Mesothelial cell of epicardium (in vitro differentiated cells): ENCODE measurements around the gene NFKBIZ. TPM values are rescaled to one million over a fixed set of nuclear protein-coding genes. Genes with fewer than 3 reads are reported as not detected.

Source experiments
- DNase-seq, 2 experiments: peaks; one replicate each; pipeline ENCODE4 v3.0.0; 2021; ENCODE audit warnings: low spot score in 2 of 2; ENCODE audit not compliant: unreplicated experiment in 2 of 2
- H3K27ac Mint-ChIP-seq: 2 replicates; pipeline ENCODE4 v1.8.0; 2021; ENCODE audit warnings: mixed read lengths
- H3K27me3 Mint-ChIP-seq: 2 replicates; pipeline ENCODE4 v1.8.0; 2021; ENCODE audit warnings: low read depth, mixed read lengths
- H3K36me3 Mint-ChIP-seq: 2 replicates; pipeline ENCODE4 v1.8.0; 2021; ENCODE audit warnings: mixed read lengths
- H3K4me1 Mint-ChIP-seq: 2 replicates; pipeline ENCODE4 v1.8.0; 2021; ENCODE audit warnings: mixed read lengths
- H3K4me3 Mint-ChIP-seq: 2 replicates; pipeline ENCODE4 v1.8.0; 2021; ENCODE audit warnings: mild to moderate bottlenecking, moderate library complexity, mixed read lengths
- H3K9me3 Mint-ChIP-seq: 2 replicates; pipeline ENCODE4 v1.8.0; 2021; ENCODE audit warnings: mixed read lengths
- CTCF ChIP-seq: fragments of 200-600 bp; sonication (generic); IDR thresholded peaks from one replicate; pipeline ENCODE4 v1.5.0; 2021; ENCODE audit warnings: antibody characterized with exemption; ENCODE audit not compliant: unreplicated experiment
- total RNA-seq: library from RNA; stranded (reverse); gene quantifications from 3 replicates; pipeline ENCODE4 v1.2.1, GENCODE V29; 2021

The NFKBIZ gene
- total RNA-seq, 1 donor from 2014 or later = 142 TPM

- no peak for TF ChIP-seq CTCF
- H3K36me3 Mint-ChIP-seq = peaks cover 3% of the 10 kb centered on the region
- H3K4me1 Mint-ChIP-seq = peaks cover 41% of the 10 kb centered on the region
- peak; percentile 29 to 54 for DNase-seq
- H3K9me3 Mint-ChIP-seq = peaks cover 3% of the 10 kb centered on the region
- no peaks in the 10 kb centered on the region for H3K27me3 Mint-ChIP-seq
- peak overlapping the region; percentile 75 for H3K4me3 Mint-ChIP-seq
- peak overlapping the region; percentile 92 for H3K27ac Mint-ChIP-seq
Measured at GRCh38 chr3:101827211-101828174, 21.8 kb upstream of the NFKBIZ start.

GRCh38 chr3:101828276-101828675 is 21.0 kb upstream of the NFKBIZ start:
- Mint-ChIP-seq H3K27ac (peak overlapping the region; percentile 92), H3K4me1 (peaks cover 40% of the 10 kb centered on the region), H3K36me3 (peaks cover 7% of the 10 kb centered on the region), H3K4me3 (peak overlapping the region; percentile 75), H3K27me3 (no peaks in the 10 kb centered on the region), H3K9me3 (peaks cover 4% of the 10 kb centered on the region)
- DNase-seq = no peak
- no peak for TF ChIP-seq CTCF

GRCh38 chr3:101828691-101829436 is 20.4 kb upstream of the NFKBIZ start:
- Mint-ChIP-seq H3K4me3 (peak overlapping the region; percentile 75), H3K27ac (peak overlapping the region; percentile 92), H3K36me3 (peaks cover 7% of the 10 kb centered on the region), H3K27me3 (no peaks in the 10 kb centered on the region), H3K9me3 (peaks cover 4% of the 10 kb centered on the region), H3K4me1 (peaks cover 40% of the 10 kb centered on the region)
- no peak for TF ChIP-seq CTCF
- DNase-seq = no peak

- Mint-ChIP-seq H3K27me3 (no peaks in the 10 kb centered on the region), H3K9me3 (peaks cover 4% of the 10 kb centered on the region), H3K36me3 (peaks cover 7% of the 10 kb centered on the region), H3K27ac (peak overlapping the region; percentile 92), H3K4me1 (peaks cover 40% of the 10 kb centered on the region), H3K4me3 (peak overlapping the region; percentile 75)
- TF ChIP-seq CTCF = no peak
- DNase-seq = no peak
Measured at GRCh38 chr3:101829437-101829830, 19.9 kb upstream of the NFKBIZ start.

- peaks cover 40% of the 10 kb centered on the region for H3K4me1 Mint-ChIP-seq
- no peak for DNase-seq
- H3K4me3 Mint-ChIP-seq = no peak overlapping the region
- peak overlapping the region; percentile 92 for H3K27ac Mint-ChIP-seq
- no peaks in the 10 kb centered on the region for H3K27me3 Mint-ChIP-seq
- no peak for TF ChIP-seq CTCF
- H3K9me3 Mint-ChIP-seq = peaks cover 4% of the 10 kb centered on the region
- peaks cover 7% of the 10 kb centered on the region for H3K36me3 Mint-ChIP-seq
Measured at GRCh38 chr3:101829874-101830273, 19.4 kb upstream of the NFKBIZ start.
